ENCODE measurements around the gene SNX33.
A peak's percentile ranks its signal among the peaks of the same experiment; 100 is the strongest.

Gene SNX33

DNA sequence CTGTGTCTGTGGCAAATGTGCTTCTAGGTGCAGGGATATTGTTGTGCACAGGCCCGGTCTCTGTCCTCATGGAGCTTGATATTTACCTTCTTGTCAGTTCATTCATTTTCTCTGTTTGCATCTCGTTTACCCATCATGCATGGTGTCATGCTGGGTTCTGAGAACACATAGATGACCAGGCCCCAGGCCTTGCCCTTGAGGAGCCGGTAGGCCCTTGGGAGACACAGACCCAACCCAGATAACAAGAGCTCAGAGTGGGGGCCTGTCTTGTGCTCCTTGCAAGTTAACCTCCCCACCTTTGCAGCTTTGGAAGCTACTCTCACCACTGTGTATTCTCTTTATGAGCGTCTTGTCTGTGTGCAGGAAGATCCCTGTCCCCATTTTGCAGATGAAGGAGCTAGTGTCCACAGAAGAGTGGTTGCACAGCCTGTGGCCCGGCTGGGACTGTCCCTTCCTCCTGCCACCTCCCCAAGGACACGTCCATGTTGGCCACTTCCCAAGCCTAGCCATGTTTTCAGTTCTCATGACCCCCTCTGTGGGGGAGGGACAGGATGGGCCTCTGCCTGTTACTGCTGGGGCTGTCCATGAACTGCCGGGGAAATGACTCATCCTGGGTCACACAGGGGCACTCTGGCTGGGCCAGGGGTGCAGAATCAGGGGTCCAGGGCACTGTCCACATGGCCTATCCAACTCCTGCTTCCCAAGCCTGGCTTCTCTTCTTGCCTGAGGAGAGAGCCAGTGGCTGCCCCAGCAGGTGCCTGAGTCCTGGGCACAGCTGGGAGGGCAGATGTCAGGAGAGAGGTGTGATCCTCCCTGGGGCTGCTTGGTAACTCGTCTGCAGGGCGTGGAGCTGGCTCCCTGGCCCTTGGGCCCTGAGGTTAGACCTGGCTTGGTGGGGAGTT, 3.4 kb downstream of the SNX33 start:
- no peak for TF ChIP-seq CTCF (conservative IDR thresholded peaks at IDR 0.05; ENCODE audit: low read depth, low read length)
- peak overlapping the region; percentile 37 for H3K4me3 ChIP-seq (ENCODE audit: low read length)
- DNase-seq (ENCODE audit: low read depth) = no peak

DNA sequence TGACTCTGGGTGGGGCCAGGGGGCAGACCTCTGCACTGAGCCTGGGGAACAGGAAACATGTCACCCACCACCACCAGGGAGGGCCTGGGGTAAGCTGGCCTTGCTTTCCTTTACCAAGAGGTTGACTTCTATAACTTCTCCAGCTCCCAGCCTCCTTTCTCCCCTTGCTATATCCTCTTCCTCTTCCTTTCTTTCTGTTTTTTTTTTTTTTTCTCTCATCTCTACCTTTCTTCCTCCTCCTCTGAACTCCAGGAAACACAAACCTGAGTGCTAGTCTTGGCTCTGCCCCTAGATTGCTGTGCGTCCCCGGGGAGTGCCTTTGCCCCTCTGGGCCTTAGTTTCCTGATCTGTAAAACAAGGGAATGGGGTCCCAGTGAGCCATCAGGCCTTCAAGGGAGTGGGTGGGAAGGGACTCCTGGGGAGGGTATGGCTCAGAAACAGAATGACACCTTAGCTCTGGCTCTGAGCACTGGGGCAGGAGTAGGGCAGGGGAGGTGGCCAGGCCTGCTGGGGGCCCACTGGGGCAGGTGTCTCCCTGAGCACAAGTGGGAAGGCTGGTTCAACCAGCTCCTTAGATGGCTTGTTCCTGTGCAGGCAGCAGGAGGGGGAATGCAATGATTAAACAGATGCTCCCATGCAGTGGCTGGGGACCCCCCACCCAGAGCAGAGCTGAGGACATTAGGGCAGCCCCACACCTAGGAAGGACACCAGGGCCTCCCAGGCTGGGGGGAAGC, 4.3 kb downstream of the SNX33 start:
- no peak for DNase-seq (ENCODE audit: low read depth)
- no peak for TF ChIP-seq CTCF (conservative IDR thresholded peaks at IDR 0.05; ENCODE audit: low read depth, low read length)
- H3K4me3 ChIP-seq (ENCODE audit: low read length) = peak overlapping the region; percentile 37

- no peak for TF ChIP-seq CTCF (conservative IDR thresholded peaks at IDR 0.05; ENCODE audit: low read depth, low read length)
- no peak for DNase-seq (ENCODE audit: low read depth)
- H3K4me3 ChIP-seq (ENCODE audit: low read length) = no peak overlapping the region
Observed at GRCh38 chr15:75653347-75653913, 5.7 kb downstream of the SNX33 start.

- no peak for TF ChIP-seq CTCF (conservative IDR thresholded peaks at IDR 0.05; ENCODE audit: low read depth, low read length)
- no peak overlapping the region for H3K4me3 ChIP-seq (ENCODE audit: low read length)
- no peak for DNase-seq (ENCODE audit: low read depth)
Observed at GRCh38 chr15:75654201-75654907, 6.6 kb downstream of the SNX33 start.

DNA sequence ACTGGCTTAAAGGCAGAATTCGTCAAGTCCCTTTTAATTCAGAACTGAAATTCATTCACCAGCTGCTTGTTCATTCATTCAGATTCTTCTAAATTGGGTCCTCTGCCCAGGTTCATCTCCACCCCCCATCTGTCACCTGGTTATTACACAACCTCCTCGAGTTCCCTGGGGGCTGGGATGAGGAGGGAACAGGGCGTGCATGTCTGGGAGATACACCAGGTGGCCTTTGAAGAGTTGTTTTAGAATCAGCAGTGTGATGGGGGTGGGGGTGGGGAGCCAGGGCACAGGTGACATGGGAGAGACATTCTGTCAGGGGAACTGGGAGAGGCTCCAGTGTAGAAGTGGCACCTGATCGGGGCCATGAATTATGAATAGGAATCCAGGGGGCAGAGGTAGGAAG, 8.2 kb downstream of the SNX33 start:
- DNase-seq (ENCODE audit: low read depth) = no peak
- no peak overlapping the region for H3K4me3 ChIP-seq (ENCODE audit: low read length)
- TF ChIP-seq CTCF (conservative IDR thresholded peaks at IDR 0.05; ENCODE audit: low read depth, low read length) = no peak

GRCh38 chr15:75656331-75656730, 8.6 kb downstream of the SNX33 start:
- no peak for DNase-seq (ENCODE audit: low read depth)
- no peak for TF ChIP-seq CTCF (conservative IDR thresholded peaks at IDR 0.05; ENCODE audit: low read depth, low read length)
- H3K4me3 ChIP-seq (ENCODE audit: low read length) = no peak overlapping the region
